GM12878 (cell line): Measurements from ENCODE around the gene CFAP141. TPM values are rescaled to one million over a fixed set of nuclear protein-coding genes. Genes with fewer than 3 reads are reported as not detected.
A peak's percentile ranks its signal among the peaks of the same experiment; 100 is the strongest.

Experiments used
- ATAC-seq: fragments of 200-7000 bp; cut with Tn5 transposase; 3 replicates; pipeline ENCODE4 v1.9.1; 2020; ENCODE audit warnings: mild to moderate bottlenecking, moderate library complexity
- BruUV-seq: library from RNA; stranded (reverse); fragments of 400-500 nt; replicated peaks from 2 replicates; lab custom pipeline; 2021; lab: Mats Ljungman, UMichigan
- CTCF ChIA-PET: fragments of 300-600 bp; sonication (Branson Sonifier 250); formaldehyde crosslinking; extraction: SDS; loops from one replicate; lab custom pipeline; 2021; ENCODE audit warnings: inconsistent platforms; lab: Yijun Ruan, JAX
- POLR2A ChIA-PET: fragments of 350-600 bp; formaldehyde crosslinking; extraction: SDS; loops from one replicate; lab custom pipeline; 2021; ENCODE audit warnings: inconsistent platforms; lab: Charles Lee
- RAD21 ChIA-PET: fragments of 300-600 bp; sonication (Branson Sonifier 250); formaldehyde crosslinking; loops from one replicate; lab custom pipeline; 2023; ENCODE audit warnings: antibody characterized with exemption; ENCODE audit not compliant: unreplicated experiment; lab: Charles Lee
- SMC1A ChIA-PET: fragments of 300-600 bp; sonication (Branson Sonifier 250); formaldehyde crosslinking; loops from one replicate; lab custom pipeline; 2023; ENCODE audit not compliant: unreplicated experiment, uncharacterized antibody; lab: Charles Lee
- DNase-seq: peaks from one replicate; pipeline ENCODE4 v3.0.0-alpha.2; 2011; ENCODE audit warnings: low read depth, low spot score
- FAIRE-seq: peaks from 3 replicates; lab custom pipeline; 2011; peaks lifted over from hg19 to GRCh38; lab: Jason Lieb, UNC
- H2AFZ ChIP-seq: 2 replicates; pipeline ENCODE4 v1.6.0; 2011; ENCODE audit warnings: low read depth, low read length, control low read depth; ENCODE audit not compliant: control insufficient read depth
- H3K27ac ChIP-seq: 2 replicates; pipeline ENCODE4 v1.5.1; 2011; ENCODE audit warnings: control low read depth; ENCODE audit not compliant: control insufficient read depth, insufficient read depth
- H3K27me3 ChIP-seq, 2 experiments: replicated peaks in 1 of 2; 2 replicates each; pipeline versions ENCODE4 v1.6.0 to v1.6.1; 2011; ENCODE audit warnings: low read length in 1 of 2; ENCODE audit not compliant: control insufficient read depth in 2 of 2, insufficient read depth in 2 of 2
- H3K36me3 ChIP-seq, 2 experiments: 2 replicates each; pipeline ENCODE4 v1.5.1; 2011; ENCODE audit warnings: low read length in 1 of 2; ENCODE audit not compliant: control insufficient read depth in 2 of 2, insufficient read depth in 2 of 2
- H3K4me1 ChIP-seq: 2 replicates; pipeline ENCODE4 v1.6.1; 2011; ENCODE audit warnings: mild to moderate bottlenecking, low read length, moderate library complexity, mixed read lengths; ENCODE audit not compliant: control insufficient read depth, insufficient read depth
- H3K4me2 ChIP-seq: 2 replicates; pipeline ENCODE4 v1.6.0; 2011; ENCODE audit warnings: control low read depth; ENCODE audit not compliant: control insufficient read depth, insufficient read depth
- H3K4me3 ChIP-seq: fragments of 200-600 bp; sonication (generic); 2 replicates; pipeline ENCODE4 v1.5.1; 2016
- H3K79me2 ChIP-seq: 2 replicates; pipeline ENCODE4 v1.6.0; 2011; ENCODE audit warnings: low read length; ENCODE audit not compliant: control insufficient read depth, insufficient read depth
- H3K9ac ChIP-seq: 2 replicates; pipeline ENCODE4 v1.8.0; 2011; ENCODE audit warnings: low read length, control low read depth, mixed read lengths; ENCODE audit not compliant: control insufficient read depth, insufficient read depth
- H3K9me3 ChIP-seq: replicated peaks from 3 replicates; pipeline ENCODE4 v1.5.1; 2011; ENCODE audit warnings: mild to moderate bottlenecking, low read length; ENCODE audit not compliant: control insufficient read depth, insufficient read depth
- H4K20me1 ChIP-seq: 2 replicates; pipeline ENCODE4 v1.6.0; 2011; ENCODE audit not compliant: control insufficient read depth, insufficient read depth
- ATF7 ChIP-seq: fragments of 450-650 bp; IDR thresholded peaks from 2 replicates; pipeline ENCODE4 v1.6.1; 2016; ENCODE audit warnings: low read depth, mild to moderate bottlenecking
- CREM ChIP-seq: IDR thresholded peaks from 2 replicates; pipeline ENCODE4 v1.6.1; 2014; ENCODE audit warnings: antibody characterized with exemption, low read depth
- EP300 ChIP-seq, 2 experiments: fragments of 150-350 bp in 1 of 2; IDR thresholded peaks; 2 replicates each; pipeline ENCODE4 v1.6.1; 2011 to 2012; ENCODE audit warnings: low read depth in 2 of 2, low read length in 2 of 2, borderline replicate concordance in 1 of 2, improper control_type of control experiment in 1 of 2, inconsistent platforms in 1 of 2; ENCODE audit not compliant: control insufficient read depth in 1 of 2
- HCFC1 ChIP-seq: fragments of 150-350 bp; IDR thresholded peaks from 2 replicates; pipeline ENCODE4 v1.6.1; 2014; ENCODE audit warnings: low read length
- MYC ChIP-seq: IDR thresholded peaks from 2 replicates; pipeline ENCODE4 v1.6.1; 2011; ENCODE audit warnings: mild to moderate bottlenecking, low read length, moderate library complexity, inconsistent platforms; ENCODE audit not compliant: insufficient read depth, insufficient replicate concordance, insufficient read length, severe bottlenecking
- PML ChIP-seq: IDR thresholded peaks from 2 replicates; pipeline ENCODE4 v1.6.1; 2012; ENCODE audit warnings: low read length, inconsistent platforms
- WGBS: methylation state at CpG from one replicate; pipeline ENCODE4 v1.1.6; 2016; ENCODE audit warnings: low lambda C conversion rate; ENCODE audit not compliant: insufficient replicate concordance, insufficient coverage; ENCODE audit errors: missing lambda C conversion rate; 5-methylcytosine and 5-hydroxymethylcytosine counted together
- in situ Hi-C: fragments of 300-500 bp; cut with MboI; formaldehyde crosslinking; loops from 9 replicates; pipeline ENCODE4 v1.14.3; 2018; ENCODE audit warnings: mixed read lengths
- intact Hi-C: fragments of 100-400 bp; cut with micrococcal nuclease; formaldehyde crosslinking; loops from one replicate; pipeline ENCODE4 v1.14.2; 2022; ENCODE audit not compliant: unreplicated experiment
- polyA plus RNA-seq, 11 experiments: library from polyadenylated mRNA; depleted of rRNA in 4 of 11; unstranded in 6 of 11; stranded (reverse) in 5 of 11; fragments of >200 nt; fragmentation: Nextera tagmentation in 4 of 11; fragmentation: Illumina TruSeq in 1 of 11; extraction: Ambion mirVana in 4 of 11; extraction: Trizol in 1 of 11; gene quantifications; 1 replicate in 1 of 11; 2 replicates in 10 of 11; pipeline versions ENCODE4 v1.2.1 to v1.2.3, GENCODE V29; 2011 to 2016; ENCODE audit warnings: inconsistent platforms in 2 of 11, missing spikeins in 2 of 11, low read depth in 1 of 11
- total RNA-seq, 4 experiments: library from RNA; depleted of rRNA in 3 of 4; stranded (reverse); fragments of >200 nt in 3 of 4; fragmentation: Illumina TruSeq in 1 of 4; extraction: Trizol in 1 of 4; gene quantifications; 2 replicates each; pipeline versions ENCODE4 v1.2.1 to v1.2.3, GENCODE V29; 2013 to 2021
- TF ChIP-seq, protein P1 (sequence below): fragments of 450-650 bp; formaldehyde crosslinking; IDR thresholded peaks from 2 replicates; pipeline ENCODE4 v1.4.0; 2022; ENCODE audit warnings: mild to moderate bottlenecking, moderate library complexity
- TF ChIP-seq, protein P2 (sequence below): fragments of 450-650 bp; formaldehyde crosslinking; IDR thresholded peaks from 2 replicates; pipeline ENCODE4 v1.4.0; 2020; ENCODE audit warnings: mild to moderate bottlenecking, moderate library complexity
- TF ChIP-seq, protein P3 (sequence below), 3 experiments: IDR thresholded peaks in 2 of 3; conservative IDR thresholded peaks in 1 of 3; 2 replicates each; pipeline ENCODE4 v1.5.1; 2011; ENCODE audit warnings: low read depth in 3 of 3, low read length in 3 of 3, mild to moderate bottlenecking in 3 of 3, control low read depth in 2 of 3, moderate library complexity in 2 of 3, inconsistent platforms in 1 of 3, mixed read lengths in 1 of 3; ENCODE audit not compliant: control insufficient read depth in 2 of 3, insufficient read depth in 1 of 3; ENCODE audit errors: extremely low read depth in 1 of 3
- TF ChIP-seq, protein P4 (sequence below): fragments of 450-650 bp; IDR thresholded peaks from 2 replicates; pipeline ENCODE4 v1.6.1; 2016; ENCODE audit warnings: mild to moderate bottlenecking

Gene CFAP141
- total and polyA plus RNA-seq, 10 of the 15 experiments (the other 5 are each of a cell fraction or from before 2014, with no cell fraction given) = not detected

DNA sequence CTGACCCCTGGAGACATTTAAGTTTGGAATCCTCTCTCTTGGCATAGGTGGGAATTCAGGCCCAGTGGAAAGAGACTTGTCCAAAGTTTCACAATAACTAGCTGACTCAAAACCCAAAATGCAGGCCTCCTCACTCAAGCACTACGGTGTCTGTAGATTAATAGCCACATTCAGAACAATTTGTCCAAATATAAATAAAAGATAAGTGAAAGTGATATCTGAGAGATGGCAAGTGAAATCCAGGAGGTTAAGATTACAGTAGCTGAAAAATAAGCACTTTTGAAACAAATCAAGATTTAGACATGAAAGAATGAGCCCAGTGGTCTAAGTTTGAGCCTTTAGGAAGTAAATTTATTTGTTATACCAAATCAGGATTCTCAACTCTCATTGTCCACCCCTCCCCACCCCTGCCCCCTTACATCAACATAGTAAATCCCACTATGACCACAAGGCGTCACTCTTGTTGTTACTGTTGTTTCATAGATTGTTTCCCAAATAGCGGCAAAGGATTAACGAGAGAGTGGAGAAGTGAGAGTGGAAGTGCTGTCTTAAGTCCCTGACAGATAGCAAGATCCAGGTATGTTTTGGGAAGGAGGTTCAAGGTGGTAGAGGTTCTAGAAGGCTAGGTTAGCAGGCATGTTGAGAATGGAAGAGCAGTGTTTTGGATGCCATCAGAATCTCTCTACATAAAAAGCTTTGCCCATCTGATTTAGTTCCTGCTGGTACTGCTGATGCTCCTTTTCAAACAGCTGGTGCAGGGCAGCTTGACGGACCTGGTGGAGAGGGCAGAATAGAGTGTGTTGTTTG is 7.2 kb downstream of the CFAP141 start:
- Histone ChIP-seq H3K36me3 (no peaks in the 10 kb centered on the region; a peak in 1 of 4 replicates), H3K79me2 (no peaks in the 10 kb centered on the region), H3K4me2 (peak overlapping the region; percentile 4; the same call in 1 of the 2 replicates), H3K4me1 (no peaks in the 10 kb centered on the region), H3K27ac (no peak overlapping the region), H4K20me1 (no peaks in the 10 kb centered on the region), H3K9ac (no peak overlapping the region), H3K27me3 (no peaks in the 10 kb centered on the region; a peak in 1 of 4 replicates), H3K9me3 (no peaks in the 10 kb centered on the region), H3K4me3 (no peak overlapping the region), H2AFZ (peak overlapping the region; percentile 51)
- intact Hi-C loops = loop anchor here (1.0 kb wide), 2 partner anchors 73 to 136 kb away; partner anchors contain the start of gene HAX1
- ATAC-seq = peak; percentile 87
- RAD21 ChIA-PET = interaction anchor here (0.6 to 2.7 kb wide), 12 partner anchors 8 to 281 kb away, joined by 3 to 30 read pairs (median 4); partner anchors contain the start of gene HAX1
- no peak for DNase-seq
- SMC1A ChIA-PET = interaction anchor here (0.7 to 4.8 kb wide), 19 partner anchors 8 to 281 kb away, joined by 3 to 48 read pairs (median 4); partner anchors contain the start of gene HAX1
- in situ Hi-C loops = no loop called here
- POLR2A ChIA-PET = interaction anchor here (0.6 to 1.3 kb wide), 3 partner anchors 20 to 87 kb away, joined by 3 to 7 read pairs (median 4); partner anchors contain the start of gene HAX1
- FAIRE-seq = peak; percentile 13
- CTCF ChIA-PET = interaction anchor here (0.6 to 3.4 kb wide), 32 partner anchors 9 to 348 kb away, joined by 3 to 54 read pairs (median 5); partner anchors contain the start of genes HAX1 and UBAP2L
- no TSS peak for BruUV-seq
- WGBS = 11% methylated on average over 5 of the region's 5 CpGs
- no peak for TF ChIP-seq HCFC1
- TF ChIP-seq, protein P1, sequence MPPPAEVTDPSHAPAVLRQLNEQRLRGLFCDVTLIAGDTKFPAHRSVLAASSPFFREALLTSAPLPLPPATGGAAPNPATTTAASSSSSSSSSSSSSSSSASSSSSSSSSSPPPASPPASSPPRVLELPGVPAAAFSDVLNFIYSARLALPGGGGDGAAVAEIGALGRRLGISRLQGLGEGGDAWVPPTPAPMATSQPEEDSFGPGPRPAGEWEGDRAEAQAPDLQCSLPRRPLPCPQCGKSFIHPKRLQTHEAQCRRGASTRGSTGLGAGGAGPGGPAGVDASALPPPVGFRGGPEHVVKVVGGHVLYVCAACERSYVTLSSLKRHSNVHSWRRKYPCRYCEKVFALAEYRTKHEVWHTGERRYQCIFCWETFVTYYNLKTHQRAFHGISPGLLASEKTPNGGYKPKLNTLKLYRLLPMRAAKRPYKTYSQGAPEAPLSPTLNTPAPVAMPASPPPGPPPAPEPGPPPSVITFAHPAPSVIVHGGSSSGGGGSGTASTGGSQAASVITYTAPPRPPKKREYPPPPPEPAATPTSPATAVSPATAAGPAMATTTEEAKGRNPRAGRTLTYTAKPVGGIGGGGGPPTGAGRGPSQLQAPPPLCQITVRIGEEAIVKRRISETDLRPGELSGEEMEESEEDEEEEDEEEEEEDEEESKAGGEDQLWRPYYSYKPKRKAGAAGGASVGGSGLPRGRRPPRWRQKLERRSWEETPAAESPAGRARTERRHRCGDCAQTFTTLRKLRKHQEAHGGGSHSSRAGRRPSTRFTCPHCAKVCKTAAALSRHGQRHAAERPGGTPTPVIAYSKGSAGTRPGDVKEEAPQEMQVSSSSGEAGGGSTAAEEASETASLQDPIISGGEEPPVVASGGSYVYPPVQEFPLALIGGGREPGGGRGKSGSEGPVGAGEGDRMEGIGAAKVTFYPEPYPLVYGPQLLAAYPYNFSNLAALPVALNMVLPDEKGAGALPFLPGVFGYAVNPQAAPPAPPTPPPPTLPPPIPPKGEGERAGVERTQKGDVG = no peak
- TF ChIP-seq MYC = no peak
- TF ChIP-seq, protein P2, sequence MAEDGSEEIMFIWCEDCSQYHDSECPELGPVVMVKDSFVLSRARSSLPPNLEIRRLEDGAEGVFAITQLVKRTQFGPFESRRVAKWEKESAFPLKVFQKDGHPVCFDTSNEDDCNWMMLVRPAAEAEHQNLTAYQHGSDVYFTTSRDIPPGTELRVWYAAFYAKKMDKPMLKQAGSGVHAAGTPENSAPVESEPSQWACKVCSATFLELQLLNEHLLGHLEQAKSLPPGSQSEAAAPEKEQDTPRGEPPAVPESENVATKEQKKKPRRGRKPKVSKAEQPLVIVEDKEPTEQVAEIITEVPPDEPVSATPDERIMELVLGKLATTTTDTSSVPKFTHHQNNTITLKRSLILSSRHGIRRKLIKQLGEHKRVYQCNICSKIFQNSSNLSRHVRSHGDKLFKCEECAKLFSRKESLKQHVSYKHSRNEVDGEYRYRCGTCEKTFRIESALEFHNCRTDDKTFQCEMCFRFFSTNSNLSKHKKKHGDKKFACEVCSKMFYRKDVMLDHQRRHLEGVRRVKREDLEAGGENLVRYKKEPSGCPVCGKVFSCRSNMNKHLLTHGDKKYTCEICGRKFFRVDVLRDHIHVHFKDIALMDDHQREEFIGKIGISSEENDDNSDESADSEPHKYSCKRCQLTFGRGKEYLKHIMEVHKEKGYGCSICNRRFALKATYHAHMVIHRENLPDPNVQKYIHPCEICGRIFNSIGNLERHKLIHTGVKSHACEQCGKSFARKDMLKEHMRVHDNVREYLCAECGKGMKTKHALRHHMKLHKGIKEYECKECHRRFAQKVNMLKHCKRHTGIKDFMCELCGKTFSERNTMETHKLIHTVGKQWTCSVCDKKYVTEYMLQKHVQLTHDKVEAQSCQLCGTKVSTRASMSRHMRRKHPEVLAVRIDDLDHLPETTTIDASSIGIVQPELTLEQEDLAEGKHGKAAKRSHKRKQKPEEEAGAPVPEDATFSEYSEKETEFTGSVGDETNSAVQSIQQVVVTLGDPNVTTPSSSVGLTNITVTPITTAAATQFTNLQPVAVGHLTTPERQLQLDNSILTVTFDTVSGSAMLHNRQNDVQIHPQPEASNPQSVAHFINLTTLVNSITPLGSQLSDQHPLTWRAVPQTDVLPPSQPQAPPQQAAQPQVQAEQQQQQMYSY (CRISPR knock-in tag) = no peak
- TF ChIP-seq PML = no peak
- TF ChIP-seq CREM = no peak
- no peak for TF ChIP-seq EP300 (IDR thresholded peaks at IDR 0.05; ENCODE audit: borderline replicate concordance in 1 of 2, control insufficient read depth in 1 of 2, low read depth in 2 of 2, low read length in 2 of 2)
- TF ChIP-seq, protein P3, sequence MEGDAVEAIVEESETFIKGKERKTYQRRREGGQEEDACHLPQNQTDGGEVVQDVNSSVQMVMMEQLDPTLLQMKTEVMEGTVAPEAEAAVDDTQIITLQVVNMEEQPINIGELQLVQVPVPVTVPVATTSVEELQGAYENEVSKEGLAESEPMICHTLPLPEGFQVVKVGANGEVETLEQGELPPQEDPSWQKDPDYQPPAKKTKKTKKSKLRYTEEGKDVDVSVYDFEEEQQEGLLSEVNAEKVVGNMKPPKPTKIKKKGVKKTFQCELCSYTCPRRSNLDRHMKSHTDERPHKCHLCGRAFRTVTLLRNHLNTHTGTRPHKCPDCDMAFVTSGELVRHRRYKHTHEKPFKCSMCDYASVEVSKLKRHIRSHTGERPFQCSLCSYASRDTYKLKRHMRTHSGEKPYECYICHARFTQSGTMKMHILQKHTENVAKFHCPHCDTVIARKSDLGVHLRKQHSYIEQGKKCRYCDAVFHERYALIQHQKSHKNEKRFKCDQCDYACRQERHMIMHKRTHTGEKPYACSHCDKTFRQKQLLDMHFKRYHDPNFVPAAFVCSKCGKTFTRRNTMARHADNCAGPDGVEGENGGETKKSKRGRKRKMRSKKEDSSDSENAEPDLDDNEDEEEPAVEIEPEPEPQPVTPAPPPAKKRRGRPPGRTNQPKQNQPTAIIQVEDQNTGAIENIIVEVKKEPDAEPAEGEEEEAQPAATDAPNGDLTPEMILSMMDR (IDR thresholded peaks at IDR 0.05 in 2 of 3, conservative IDR thresholded peaks at IDR 0.05 in 1 of 3; ENCODE audit: control insufficient read depth in 2 of 3, extremely low read depth in 1 of 3, insufficient read depth in 1 of 3, low read depth in 3 of 3, low read length in 3 of 3) = peak; percentile 61 to 71 (median 67)
- TF ChIP-seq ATF7 = no peak
- TF ChIP-seq, protein P4, sequence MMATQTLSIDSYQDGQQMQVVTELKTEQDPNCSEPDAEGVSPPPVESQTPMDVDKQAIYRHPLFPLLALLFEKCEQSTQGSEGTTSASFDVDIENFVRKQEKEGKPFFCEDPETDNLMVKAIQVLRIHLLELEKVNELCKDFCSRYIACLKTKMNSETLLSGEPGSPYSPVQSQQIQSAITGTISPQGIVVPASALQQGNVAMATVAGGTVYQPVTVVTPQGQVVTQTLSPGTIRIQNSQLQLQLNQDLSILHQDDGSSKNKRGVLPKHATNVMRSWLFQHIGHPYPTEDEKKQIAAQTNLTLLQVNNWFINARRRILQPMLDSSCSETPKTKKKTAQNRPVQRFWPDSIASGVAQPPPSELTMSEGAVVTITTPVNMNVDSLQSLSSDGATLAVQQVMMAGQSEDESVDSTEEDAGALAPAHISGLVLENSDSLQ = peak; percentile 12; the same call in 1 of the 2 replicates
